ENCODE data around the gene TERT.

The TERT gene

DNA sequence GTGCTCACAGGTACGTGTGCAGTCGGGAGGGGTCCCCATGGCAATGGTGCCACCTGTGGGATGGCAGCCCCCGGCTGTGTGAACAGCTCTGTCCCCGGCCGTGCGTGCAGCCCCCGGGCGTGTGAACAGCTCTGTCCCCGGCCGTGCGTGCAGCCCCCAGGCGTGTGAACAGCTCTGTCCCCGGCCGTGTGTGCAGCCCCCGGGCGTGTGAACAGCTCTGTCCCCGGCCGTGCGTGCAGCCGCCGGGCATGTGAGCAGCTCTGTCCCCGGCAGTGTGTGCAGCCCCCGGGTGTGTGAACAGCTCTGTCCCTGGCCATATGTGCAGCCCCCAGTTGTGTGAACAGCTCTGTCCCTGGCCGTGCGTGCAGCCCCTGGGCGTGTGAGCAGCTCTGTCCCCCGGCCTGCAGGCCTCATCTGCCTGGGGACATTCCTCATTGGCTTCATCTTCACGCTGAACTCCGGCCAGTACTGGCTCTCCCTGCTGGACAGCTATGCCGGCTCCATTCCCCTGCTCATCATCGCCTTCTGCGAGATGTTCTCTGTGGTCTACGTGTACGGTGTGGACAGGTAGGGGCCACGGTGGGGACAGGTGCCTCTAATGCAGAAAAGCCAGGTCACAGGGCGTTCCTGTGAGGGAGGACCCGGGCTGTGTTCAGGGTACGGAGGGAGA, 75.6 kb downstream of the TERT start:
- no peak for DNase-seq (ENCODE audit: low spot score)

DNA sequence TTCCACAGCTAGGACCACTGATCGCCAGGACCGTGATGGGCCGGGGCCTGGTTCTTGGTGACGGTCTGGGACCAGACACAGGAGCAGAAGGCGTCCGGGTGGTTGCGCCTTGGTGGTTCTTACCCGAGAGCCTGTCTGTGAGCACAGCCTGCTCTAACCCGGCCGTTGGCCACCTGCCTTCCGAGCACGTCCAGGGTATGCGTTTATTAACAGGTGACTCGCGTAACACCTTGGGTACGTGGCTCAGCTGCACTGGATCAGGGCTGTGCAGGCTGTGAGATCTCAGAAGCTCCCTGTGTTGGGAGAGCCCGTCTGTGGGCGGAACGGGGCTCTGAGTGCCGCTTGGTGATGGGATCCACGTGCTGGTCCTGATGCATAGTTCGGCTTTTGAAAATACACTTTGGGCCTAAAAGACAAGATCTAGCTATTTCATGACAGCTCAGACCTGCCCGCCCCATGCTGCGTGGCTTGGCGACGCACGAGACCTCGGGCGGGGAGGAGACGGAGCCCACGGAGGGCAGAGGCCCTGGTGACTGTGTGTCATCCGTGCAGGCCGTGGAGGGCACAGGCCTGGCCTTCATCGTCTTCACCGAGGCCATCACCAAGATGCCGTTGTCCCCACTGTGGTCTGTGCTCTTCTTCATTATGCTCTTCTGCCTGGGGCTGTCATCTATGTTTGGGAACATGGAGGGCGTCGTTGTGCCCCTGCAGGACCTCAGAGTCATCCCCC, 76.4 kb downstream of the TERT start:
- DNase-seq (ENCODE audit: low spot score) = no peak

DNA sequence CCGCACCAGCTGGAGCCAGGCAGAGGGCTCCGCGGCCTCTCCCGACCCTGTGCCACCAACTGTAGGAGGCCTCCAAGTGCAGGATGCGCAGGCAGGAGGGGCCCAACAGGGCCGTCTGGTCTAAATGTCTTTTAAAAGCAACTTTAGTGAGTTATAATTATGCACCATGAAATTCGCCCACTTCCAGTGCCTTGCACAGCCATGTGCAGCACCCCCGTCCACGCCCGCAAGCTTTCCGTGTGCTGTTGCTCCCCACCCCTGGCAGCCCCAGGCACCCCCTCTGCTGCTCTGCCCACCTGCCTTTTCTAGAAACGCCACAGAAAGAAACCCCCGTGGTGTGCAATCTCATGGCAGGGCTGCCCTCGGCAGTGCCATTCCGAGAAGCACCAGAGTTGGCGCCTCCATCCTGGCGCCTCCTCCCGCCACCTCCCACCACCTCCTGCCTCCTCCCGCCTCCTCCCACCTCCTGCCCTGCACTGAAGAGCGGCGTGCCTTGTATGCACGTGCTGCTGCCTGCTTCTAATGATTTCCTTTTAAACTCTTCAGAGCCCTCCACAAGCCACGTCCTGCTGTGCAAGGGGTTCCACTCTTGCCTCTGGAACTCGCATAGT, 77.2 kb downstream of the TERT start:
- no peak for DNase-seq (ENCODE audit: low spot score)

DNA sequence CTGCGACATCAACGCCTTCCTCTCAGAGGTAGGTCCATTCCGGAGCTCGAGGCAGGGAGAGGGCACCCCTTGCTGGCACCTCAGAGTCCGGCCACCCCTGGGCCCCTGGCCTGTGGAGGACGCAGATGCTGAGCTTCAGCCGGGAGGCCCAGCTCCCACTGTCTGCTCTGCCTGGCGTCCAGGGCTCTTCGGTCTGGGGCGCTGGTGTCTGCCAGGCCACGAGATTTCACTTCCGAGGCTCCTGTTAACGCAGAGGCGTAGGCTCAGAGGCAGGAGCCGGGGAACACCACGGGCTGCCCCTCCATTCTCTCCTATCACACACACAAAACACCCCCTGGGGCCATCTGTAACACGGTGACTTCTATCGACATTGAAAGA, 78.0 kb downstream of the TERT start:
- no peak for DNase-seq (ENCODE audit: low spot score)

DNA sequence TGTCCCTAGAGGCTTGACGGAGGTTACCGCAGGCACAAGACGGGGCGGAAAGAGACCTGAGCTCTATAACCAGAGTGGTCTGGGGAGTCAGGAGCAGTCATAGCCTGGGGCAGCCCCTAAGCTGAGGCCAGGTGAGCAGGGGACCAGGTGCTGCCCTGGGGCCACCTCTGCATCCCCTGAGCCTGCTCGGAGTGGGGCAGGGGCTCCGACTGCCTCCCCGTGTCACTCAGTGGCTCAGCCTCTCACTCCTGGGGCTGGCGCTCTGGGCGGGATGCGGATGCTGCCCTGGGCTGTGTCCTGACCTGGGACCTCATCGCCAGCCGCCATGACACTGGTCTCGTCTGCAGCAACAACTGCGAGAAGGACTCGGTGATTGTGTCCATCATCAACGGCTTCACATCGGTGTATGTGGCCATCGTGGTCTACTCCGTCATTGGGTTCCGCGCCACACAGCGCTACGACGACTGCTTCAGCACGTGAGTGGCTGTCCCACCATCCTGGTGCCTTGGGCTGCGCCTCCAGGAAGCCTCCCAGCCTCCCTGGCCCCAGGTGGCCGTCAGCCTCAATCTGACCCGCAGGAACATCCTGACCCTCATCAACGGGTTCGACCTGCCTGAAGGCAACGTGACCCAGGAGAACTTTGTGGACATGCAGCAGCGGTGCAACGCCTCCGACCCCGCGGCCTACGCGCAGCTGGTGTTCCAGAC, 78.5 kb downstream of the TERT start:
- DNase-seq (ENCODE audit: low spot score) = no peak

DNA sequence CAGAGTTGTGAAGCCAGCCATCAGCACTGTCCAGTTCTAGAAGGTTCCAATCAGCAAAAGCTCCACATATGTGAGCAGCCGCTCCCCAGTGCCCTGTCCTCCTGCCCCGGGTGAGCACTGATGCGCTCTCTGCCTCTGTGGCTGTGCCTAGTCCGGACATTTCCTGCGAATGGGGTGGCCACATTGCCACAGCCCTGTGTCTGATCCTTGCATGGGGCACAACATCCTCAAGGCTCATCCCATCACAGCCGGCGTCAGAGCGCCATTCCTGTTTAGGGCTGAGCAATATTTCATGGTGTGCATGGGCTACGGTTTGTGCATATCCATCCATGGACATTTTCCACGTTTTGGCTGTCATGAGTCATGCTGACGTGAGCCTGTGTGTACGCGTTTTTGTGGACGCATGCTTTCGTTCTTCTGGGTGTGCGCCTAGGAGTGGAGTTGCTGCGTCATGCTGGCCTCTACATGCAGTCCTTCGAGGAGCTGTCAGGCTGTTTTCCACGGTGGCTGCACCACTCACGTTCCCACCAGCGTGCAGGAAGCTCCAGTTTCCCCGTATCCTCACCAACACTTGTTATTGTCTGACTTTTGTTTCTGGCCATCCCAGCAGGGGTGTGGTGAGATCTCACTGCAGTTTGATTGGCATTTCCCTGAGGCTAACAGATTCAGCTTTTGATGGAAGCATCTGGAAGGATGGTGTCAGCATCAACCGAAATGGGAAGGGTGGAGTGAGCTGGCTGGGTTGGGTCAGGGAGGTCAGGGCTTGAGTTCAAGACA, 79.4 kb downstream of the TERT start:
- DNase-seq (ENCODE audit: low spot score) = no peak

DNA sequence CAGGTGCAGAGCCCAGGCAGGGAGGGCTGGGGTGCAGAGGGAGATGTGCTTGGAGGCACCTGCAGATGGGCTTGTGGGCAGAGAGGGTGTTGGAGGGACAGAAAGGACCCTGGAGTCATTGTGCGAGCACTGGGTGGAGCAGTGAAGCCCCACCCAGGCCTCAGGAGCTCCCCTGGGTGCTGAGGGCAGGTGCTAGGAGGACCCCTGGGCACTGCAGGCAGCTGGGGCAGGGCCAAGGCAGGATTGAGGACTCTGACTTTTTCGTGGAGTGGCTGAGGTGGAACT, 80.0 kb downstream of the TERT start:
- DNase-seq (ENCODE audit: low spot score) = no peak

DNA sequence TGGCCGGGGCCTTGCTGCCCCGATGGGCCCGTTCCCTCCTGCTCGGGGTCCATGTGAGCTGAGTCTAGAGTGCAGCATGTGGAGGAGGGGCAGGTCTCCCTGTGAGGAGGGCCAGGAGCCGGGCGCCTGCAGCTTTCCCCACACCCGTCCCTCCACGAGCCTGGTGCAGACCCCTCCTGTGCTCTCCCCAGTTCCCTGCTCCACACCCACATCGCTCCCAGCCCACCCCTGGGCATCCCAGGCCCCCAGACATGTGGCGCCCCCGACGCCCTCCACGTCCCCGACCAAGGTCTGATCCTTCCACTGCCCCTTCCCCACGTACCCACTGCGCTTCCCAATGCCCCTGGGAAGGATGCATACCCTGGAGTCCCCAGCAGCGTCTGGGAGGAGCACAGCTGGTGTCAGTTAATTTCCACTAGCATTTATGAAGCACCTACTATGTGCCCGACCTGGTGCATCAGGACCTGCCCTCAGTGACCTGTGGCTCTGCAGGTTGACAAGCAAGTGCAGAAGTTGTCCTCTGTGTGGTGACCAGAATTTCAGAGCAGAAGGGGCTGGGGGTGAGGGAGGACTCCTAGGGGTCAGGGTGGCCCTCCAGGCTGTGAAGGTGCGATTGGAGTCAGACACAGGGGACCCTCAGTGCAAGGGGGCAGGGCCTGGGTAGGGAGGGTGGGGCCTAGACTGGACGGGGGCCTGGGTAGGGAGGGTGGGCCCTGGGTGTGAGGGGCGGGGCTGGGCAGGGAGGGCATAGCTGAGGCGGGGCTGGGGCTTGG, 80.5 kb downstream of the TERT start:
- no peak for DNase-seq (ENCODE audit: low spot score)

DNA sequence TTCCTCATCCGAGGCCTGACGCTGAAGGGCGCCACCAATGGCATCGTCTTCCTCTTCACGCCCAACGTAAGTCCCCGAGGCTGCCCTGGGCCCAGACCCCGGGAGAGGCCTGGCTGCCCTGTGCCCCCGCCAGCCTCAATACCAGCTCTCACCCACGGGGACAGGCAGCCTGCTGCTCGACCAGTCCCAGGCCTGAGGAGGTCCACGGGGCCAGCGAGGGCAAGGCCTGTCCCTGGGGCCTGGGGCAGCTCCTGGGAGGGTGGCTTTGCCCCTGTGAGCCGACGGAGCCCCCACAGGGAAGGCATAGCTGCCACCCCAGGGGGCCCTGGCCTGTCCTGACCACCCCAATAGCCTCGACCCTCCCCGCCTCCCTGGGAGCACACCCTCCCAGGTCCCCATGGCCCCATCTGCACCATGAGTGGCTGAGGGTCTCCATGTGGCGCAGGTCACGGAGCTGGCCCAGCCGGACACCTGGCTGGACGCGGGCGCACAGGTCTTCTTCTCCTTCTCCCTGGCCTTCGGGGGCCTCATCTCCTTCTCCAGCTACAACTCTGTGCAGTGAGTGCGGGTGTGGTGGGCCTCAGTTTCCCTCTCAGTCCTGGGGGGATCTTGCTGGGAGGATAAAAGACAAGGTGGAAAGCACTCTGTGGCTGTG, 81.2 kb downstream of the TERT start:
- DNase-seq (ENCODE audit: low spot score) = no peak

DNA sequence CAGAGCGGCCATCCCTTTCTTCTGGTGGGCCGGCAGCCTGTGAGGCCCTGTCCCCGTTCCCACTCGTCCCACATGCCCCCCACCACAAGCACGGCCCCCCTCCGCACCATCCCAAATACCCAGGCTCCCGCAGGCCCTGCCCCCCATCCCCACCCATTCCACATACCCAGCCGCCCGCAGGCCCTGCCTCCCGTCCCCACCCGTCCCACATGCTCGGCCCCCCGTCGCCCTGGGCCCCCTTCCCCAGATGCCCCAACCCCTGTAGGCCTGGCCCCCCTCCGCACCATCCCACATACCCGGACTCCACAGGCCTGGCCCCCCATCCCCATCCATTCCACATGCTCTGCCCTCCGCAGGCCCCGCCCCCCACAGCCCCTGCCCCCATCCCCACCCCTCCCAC, 82.0 kb downstream of the TERT start:
- no peak for DNase-seq (ENCODE audit: low spot score)

DNA sequence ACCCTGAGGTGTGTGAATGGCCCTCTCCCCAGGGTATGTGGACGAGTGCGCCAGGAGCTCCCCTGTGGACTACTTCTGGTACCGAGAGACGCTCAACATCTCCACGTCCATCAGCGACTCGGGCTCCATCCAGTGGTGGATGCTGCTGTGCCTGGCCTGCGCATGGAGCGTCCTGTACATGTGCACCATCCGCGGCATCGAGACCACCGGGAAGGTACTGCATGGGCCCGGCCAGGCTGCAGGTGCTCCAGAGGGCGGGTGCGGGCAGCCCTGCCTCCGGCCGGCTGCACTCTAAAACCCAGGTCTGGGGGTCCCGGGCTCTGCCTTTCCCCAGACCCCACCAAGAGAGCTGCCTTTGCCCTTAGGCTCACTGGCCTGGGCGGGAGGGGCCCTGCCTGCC, 82.6 kb downstream of the TERT start:
- no peak for DNase-seq (ENCODE audit: low spot score)

DNA sequence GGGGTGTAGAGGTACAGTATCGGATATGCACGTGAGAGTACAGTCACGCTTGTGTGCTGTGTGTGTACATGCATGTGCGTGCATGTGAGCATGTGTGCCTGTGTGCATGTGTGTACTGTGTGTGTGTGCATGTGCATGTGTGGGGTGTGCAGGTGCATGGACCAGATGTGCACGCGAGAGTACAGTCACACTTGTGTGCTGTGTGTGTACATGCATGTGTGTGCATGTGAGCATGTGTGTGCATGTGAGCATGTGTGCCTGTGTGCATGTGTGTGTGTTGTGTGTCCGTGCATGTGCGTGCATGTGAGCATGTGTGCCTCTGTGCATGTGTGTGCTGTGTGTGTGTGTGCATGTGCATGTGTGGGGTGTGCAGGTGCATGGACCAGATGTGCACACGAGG, 83.2 kb downstream of the TERT start:
- DNase-seq (ENCODE audit: low spot score) = no peak

DNA sequence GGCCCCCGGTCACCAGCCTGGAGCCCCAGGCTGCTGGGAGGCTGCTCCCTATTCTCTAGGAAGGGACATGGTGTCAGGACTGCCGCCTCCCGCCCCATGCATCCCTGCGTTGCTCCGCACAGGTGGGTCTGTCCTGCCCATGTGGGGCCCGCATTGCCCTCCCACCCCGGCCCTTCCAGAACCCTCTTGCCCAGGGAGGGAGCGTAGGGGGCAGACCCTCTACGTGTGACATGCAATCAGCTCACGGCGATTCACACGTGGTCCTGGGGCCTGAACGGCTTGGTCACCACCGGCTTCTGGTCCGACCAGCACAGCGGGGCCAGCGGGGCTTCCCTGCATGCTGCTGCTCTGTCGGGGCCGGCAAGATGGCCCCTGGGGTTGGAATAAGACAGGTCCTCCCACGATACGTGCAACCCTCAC, 84.0 kb downstream of the TERT start:
- DNase-seq (ENCODE audit: low spot score) = no peak

DNA sequence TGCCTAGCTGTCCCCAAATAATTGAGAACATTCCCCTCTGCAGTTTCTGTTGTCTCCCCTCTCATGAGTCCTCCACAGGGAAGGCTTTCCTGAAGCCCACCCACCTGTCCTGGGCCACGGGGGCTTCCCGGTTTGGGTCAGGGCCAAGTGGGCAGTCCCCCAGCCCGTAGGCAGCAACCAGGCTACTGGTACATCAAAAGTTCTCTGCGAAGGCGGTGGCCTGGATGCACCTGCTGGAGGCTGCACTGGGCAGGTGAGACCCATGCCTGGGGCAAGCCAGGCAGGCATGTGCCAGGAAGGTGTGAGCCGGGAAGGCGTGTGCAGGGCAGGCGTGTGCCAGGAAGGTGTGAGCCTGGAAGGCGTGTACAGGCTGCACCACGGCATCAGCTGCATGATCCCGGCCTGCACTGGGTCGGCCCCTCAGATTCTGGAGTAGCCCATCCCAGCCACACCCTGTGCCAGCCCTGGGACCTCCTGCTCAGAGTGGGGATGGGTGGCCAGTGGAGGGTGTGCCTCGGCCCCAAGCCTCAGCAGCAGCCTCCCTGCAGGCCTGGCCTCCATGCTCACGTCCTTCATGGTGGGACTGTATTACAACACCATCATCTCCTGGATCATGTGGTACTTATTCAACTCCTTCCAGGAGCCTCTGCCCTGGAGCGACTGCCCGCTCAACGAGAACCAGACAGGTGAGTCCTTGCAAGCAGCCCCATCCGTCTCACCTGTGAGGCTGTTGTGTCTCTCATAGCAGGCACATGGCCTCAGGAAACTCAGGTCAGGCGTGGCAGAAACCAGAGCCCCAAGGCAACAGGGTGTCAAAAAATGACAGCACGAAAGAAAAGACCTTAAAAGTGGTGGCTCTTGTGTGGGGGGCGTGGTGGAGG, 84.7 kb downstream of the TERT start:
- DNase-seq (ENCODE audit: low spot score) = no peak

DNA sequence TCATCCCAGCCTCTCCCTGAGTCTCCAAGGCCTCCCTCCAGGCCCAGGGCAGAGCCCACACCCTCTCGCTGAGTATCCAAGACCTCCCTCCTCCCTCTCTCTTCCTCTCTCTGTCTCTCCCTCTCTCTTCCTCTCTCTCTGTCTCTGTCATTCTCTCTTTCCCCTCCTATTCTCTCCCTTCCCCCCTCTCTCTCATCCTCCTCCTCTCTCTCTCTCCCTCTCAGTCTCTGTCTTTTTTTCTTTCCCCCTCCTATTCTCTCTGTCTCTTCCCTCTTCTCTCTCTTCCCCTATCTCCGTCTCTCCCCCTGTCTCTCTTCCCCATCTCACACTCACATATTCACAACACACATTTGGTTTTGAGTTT, 85.4 kb downstream of the TERT start:
- DNase-seq (ENCODE audit: low spot score) = no peak

DNA sequence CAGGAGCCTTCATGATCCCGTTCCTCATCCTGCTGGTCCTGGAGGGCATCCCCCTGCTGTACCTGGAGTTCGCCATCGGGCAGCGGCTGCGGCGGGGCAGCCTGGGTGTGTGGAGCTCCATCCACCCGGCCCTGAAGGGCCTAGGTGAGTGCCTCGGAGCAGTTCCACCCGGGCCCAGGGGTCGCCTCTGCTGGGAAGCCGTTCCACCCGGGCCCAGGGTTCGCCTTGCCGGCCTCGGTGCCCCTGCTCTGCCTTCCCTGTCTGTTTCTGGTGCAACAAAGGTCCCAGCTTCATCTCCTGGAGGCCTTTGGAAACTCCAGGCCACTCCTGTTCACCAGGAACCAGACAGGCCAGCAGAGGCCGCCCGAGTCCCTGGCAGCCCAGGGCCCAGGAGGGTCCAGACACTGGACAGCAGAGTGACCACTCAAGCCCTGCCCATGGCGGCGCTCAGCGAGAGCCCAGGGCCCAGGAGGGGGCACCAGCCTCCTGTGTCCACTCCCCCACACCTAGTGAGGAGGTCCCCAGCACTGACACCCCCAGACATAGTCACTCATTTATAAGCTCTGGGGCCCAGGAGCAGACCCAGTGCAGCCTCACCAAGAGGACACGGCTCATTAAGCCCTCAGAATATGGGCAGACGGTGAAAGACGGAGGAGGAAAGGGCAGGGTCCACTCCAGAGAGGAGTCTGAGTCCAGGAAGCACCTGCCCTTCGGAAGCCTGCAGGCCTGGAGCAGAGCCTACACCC, 86.0 kb downstream of the TERT start:
- DNase-seq (ENCODE audit: low spot score) = no peak

DNA sequence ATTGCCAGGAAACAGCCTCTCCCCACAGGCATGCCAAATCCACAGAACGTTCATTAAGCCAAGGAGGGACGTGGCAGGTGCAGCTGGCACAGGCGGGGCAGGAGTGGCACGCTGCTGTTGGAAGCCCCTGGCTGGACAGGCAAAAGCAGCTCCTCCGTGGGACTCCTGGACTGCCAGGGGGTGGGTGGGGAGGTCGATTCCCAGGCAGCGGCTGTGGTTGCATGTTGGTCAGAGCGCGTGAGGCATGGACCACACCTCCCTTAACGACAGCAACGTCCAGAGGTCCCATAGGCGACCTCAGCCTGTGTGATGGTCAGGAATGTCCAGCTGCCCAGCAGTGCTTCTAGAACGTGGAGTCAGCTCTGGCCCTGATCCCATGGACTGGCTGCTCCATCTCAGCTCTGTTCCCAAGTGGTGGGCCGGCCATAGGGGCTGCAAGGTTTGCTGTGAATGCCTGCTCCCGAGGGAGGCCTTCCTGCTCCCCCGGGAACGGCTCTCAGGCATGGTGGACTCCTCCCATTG, 86.6 kb downstream of the TERT start:
- no peak for DNase-seq (ENCODE audit: low spot score)

DNA sequence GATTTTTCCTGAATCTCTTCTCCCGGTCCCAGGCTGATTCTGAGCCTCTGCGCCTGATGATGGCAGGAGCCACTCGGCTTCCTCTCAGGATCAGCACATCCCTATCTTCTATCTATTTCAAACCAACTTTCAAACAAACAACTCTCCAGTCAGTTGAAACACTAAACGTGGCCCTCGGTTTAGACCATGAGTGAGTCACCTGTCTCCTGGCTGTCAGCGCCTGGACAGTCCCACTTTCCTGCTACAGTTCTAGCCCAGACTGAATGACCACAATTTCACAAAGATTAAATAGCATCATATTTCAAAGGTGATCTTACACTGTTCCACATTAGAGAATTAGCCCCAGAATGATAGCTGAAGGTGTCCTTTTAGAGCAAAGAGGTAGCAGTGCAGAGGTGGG, 87.3 kb downstream of the TERT start:
- no peak for DNase-seq (ENCODE audit: low spot score)
